Inflammatory macrophage (primary cell): ENCODE measurements around the gene KCNG4.
"Not testable (repeated sequence)": the region's sequence is repeated elsewhere in the genome, so short reads cannot be mapped to it uniquely, and the experiment has no call there.

Experiments
- DNase-seq, 2 donors: peaks; one replicate each; pipeline ENCODE4 v3.0.0-alpha.2; 2020 to 2022

The KCNG4 gene

DNA sequence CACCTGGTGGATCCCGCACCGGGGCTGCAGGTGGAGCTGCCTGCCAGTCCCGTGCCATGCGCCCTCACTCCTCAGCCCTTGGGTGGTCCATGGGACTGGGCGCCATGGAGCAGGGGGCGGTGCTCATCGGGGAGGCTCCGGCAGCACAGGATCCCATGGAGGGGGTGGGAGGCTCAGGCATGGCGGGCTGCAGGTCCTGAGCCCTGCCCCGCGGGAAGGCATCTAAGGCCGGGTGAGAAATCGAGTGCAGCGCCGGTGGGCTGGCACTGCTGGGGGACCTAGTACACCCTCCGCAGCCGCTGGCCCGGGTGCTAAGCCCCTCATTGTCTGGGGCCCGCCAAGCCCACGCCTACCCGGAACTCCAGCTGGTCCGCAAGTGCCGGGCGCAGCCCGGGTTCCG lies 35.3 kb downstream of the KCNG4 start:
- DNase-seq, result not testable (repeated sequence)

DNA sequence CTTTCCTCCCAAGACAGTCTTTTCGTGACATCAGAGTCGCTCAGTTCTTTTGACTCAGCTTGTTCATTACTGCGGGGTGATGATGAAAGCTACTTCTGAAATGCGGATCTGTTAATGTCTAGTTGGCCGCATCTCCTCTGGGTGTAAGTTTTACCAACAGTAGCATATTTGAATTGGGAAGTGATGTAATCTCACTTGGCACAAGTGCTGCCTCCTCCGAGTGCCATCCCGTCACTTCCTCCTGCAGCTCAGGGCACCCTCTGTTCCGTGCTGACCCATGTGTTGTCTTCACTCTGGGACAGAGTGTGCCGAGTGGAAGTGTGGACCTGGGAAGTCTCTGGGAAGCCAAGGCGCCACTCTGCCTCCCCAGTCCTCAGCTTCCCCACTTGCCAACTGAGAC lies 40.0 kb downstream of the KCNG4 start:
- DNase-seq, result peak; percentile 87 to 96

GRCh38 chr16:84199097-84199496 lies 40.7 kb downstream of the KCNG4 start:
- DNase-seq, result no peak

GRCh38 chr16:84198401-84198800 lies 41.4 kb downstream of the KCNG4 start:
- DNase-seq, result no peak

DNA sequence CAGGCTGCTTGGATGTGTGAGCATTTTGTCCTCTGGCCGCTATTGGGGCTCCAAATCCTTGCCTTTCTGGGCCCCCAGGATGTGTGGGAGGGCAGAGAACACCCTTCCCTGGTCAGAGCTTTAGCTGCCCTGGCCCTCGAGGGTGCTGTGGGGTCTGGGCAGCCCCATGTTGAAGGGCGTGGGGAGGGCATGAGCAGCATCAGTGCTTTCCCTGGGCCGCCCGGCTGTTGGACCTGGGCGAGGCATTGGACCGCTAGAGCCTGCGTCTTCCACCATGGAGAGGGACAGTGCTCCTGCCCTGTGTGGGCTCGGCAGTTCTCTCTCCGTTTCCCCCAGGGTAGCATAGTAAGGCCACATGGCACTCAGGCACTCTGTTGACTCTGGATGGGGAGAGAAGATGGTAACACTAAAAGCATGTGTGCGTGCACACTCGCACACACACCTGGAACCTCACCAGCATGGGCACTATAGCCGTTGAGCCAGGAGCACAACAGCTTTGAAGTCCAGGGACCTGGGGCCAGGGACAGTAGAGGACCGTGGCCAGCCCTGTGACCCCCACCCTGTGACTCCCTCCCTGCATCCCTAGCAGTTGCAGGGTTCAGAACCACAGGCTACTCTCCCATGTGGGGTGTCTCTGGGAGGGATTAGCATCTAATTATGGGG lies 42.2 kb downstream of the KCNG4 start:
- DNase-seq, result no peak

DNA sequence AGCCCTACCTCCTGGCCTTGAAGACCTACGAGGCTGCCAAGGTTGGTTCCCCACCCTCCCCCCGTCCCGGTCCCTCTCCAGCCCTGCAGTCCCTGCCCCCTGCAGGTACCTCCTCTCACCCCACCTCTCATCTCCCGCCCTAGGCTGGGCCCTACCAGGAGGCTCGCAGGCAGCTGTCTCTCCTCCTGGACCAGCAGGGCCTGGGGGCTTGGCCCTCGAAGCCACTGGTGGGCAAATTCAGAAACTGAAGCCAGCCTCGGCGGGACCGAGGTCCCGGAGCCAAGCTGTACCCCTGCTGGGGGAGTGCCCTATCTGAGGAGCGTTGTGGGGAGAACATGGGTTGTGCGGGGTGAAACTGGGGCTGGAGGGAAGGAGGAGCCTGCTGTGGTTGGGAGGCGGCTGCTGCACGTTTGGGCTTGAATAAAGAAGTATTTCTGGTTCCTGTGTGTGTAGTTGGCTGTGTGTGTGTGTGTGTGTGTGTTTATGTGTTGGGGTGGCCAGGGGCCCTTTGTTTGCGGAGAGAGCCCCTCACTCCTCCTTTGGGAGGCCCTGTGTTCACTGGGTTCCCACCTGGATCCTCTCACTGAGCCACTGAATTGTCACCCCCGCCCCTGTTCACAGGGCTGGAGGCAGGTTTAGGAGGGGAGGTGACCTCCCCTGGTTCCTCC lies 43.0 kb downstream of the KCNG4 start:
- no peak for DNase-seq

- no peak for DNase-seq
Observed at GRCh38 chr16:84196101-84196500, 43.7 kb downstream of the KCNG4 start.

GRCh38 chr16:84195201-84196093 lies 44.4 kb downstream of the KCNG4 start:
- DNase-seq, result no peak

DNA sequence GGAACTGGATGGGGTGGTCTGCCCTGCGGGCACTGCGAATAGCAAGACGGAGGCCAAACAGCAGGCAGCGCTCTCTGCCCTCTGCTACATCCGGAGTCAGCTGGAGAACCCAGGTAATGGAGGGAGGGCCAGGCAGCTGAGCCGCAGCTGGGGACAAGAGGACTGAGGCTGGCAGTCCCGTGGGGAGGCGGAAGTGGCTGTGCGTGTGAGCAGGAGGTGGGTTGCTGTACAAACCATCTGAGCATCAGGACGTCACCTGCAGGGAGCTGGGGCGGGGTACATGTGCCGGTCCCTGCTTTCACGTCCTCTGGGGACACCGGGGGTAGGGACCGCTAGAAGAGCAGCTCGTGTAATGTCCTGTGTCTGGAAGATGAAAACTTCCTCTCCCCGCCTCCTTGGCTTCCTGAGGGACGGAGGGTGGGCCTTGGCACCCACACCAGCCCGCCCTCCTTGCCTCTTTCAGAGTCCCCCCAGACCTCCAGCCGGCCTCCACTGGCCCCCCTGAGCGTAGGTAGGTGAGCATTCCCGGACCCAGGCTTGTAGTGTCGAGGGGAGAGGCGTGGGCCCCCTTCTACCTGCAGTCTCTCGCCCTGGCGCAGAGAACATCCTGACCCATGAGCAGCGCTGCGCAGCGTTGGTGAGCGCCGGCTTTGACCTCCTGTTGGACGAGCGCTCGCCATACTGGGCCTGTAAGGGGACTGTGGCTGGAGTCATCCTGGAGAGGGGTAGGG lies 45.2 kb downstream of the KCNG4 start:
- peak in 1 of 2 donors; percentile 23 for DNase-seq

GRCh38 chr16:84194018-84194417 lies 45.8 kb downstream of the KCNG4 start:
- no peak for DNase-seq

DNA sequence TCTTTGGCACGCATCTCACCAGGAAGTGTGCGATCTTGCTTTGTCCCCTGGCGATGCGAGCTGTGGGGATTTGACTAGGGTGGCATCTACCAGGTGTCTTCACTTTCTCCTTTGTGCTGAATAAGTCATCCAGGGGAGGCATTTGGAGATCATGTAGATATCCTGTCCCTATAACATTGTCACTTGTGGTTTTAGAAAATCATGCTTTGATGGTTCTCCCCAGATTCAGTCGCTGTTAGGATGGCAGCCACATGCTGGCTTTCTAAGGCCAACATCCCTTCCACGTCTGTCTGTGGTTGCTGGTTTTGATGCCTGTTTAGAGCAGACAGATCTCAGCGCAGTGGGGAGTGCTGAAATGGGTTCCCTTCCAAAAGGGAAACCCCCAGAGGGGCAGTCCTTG lies 46.3 kb downstream of the KCNG4 start:
- no peak for DNase-seq

- no peak for DNase-seq
Observed at GRCh38 chr16:84191466-84191865, 48.3 kb downstream of the KCNG4 start.

DNA sequence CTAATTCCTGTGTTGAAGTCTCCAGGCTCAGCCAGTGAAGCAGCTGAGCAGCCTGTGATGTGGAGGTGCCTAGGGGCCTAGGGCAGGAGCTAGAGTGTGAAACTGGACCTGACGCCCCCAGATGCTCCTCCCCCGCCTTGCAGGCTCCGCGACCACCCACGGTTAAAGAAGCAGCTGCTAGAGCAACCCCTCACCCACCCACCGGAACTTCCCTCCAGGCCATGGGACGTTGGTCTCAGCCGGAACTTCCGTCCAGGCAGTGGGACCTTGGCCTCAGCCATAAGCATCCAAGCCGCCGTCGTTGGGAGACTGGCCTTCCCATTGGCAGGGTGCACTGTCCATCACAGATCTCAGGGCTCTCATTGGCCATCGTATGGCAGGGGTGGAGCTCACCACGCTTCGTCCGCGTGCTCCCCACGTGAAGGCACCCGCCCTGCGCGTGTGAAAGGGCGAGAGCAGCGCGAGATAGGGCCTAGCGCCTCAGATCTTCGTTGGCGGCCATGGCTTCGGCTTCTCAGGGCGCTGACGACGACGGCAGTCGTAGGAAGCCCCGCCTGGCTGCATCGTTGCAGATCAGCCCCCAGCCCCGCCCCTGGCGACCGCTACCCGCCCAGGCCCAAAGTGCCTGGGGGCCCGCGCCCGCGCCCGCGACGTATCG lies 49.0 kb downstream of the KCNG4 start, which contains the start of gene ADAD2:
ADAD2 (plus strand) TSS at position 427 of the 658 bp plus-strand sequence; CDS start at position 501, 74 bp downstream.
- no peak for DNase-seq

DNA sequence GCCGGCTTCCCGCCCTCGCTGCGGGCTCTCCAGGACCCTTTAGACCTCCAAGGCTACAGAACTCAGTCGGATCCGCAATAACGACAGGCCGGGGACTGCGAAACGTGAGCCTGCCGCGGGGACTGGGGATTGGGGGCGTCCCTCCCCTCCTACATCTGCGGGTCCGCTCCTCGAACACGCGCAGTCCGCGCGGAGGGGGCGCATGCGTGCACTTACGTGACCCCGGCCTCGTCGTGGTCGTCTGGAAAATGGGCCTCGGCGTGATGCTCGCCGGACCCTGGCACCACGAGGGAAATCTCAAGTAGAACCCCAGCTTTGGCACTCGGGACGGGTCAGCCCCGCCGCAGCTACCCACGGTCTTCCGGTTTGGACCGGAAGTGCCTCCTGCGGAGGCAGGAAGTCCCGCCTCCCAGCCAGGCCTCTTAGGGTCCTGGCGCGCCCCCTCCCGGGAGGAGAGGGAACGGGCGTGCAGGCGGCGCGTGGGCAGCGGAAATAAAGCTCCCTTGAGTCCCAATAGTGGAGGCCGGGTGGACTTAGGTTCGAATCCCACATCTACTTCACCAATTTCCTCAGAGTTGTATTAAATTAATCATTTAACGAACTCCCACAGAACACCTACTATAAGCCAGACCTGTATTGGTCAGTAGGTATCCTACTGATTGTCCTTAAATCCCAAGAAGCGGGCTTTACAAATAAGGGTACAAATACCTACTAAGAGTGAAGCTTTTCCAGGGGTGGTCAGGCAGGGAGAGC lies 53.0 kb downstream of the KCNG4 start, which contains the start of gene TAF1C:
TAF1C (minus strand) TSS at position 373 of the 753 bp plus-strand sequence. CDS start 2,069 bp downstream, outside the sequence.
- DNase-seq, result peak; percentile 98

DNA sequence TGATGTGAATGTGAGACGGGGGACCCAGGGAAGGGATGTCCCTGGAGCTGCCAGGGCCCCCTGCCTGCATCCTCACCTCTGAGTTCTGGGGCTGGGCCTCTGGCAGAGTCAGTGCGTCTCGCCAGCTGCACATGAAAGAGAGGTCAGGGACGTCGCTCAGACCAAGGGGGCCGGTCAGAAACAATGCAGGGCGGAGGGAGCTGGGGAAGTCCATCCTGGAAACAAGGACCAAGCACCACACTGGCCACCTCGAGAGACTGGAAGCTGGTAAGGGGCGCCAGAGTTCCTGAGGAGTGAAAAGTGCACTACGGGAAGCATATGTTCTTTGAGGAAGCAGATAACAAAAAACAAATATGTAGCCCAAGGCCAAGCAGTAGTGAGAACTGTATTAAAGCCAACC lies 55.0 kb downstream of the KCNG4 start:
- DNase-seq, result no peak

DNA sequence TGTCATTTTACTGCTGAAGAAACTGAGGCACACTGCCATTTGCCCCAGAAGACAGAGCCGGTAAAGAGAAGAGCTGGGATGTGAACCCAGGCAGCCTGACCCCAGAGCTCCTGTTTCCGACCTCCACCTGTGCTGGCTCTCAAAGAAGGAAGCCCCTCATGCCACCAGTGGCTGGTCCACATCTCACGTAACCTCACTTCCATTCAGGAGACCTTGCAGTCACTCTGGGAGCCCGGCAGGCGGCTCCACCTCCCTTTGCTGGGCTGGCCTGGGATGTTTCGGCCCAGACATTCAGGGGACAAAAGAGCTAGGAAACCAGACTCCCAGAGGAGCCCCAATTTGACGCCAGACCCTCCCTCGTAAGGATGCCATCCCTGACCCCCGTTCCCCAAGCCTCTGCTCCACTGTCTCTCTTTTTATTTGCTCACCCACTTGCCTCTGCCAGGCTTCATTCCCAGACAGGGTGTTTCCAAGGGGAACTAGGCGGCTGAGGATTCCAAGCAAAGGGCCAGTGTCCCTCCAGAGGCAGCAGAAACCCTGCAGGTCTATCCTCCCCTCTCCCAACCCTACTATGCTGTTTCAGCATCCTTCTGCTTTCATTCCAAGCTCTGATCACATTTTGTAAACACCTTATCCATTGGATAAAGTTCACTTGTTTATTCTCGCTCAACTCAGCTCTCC lies 55.8 kb downstream of the KCNG4 start:
- no peak for DNase-seq

DNA sequence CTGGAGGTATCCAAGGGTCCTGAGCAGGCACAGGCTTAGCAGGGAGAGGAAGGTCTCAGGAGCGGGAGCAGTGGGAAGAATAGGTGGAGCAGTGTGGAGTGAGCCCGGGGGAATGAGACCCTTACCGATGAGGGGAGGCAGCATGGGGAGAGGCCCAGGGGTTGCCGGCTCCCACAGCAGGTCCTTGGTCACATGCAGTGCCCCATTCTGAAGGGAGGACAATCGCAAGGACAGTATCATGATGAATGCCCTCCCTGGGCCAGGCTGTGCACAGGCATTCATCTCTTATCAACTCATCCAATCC lies 56.3 kb downstream of the KCNG4 start:
- DNase-seq, result no peak

DNA sequence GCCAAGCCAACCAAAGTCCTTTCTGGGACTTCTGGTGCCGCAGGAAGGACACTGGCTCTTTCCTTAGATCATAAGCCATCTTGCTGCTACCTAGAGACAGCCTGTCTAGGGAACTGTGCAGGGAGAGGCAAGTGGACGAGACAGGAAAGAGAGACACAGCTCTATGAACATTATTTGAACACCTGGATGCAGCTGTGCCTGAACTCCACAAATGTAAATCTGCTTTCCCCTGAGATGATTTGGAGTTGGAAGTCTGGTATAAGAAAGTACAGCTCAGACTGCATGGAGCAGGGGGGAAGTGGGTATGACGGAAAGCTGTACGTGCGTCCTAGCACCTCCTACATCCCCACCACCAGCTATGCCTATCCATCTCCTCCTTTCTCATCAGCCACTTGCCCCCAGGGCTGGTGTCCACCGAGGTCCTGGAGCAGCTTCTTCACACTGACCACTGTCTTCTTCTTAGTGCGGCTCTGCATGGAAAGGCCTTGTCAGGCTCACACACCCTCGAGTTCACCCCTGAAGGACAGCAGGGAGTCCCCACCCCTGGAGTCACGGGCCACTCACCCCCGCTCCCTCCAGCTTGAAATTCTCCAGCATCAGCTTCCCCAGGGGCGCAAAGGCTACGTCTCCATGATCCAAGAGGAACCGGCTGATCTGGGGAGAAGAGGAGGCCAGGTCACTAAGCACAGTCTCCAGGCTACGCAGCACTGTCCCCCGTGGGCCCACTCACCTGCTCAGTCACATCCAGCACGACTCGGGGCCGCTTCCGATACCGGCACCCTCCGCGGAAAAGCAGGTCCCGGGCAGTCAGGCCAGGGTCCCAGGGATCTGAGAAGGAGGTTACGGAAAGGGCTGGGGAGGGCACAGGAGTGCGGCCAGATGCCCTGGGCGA lies 56.9 kb downstream of the KCNG4 start:
- DNase-seq, result no peak

GRCh38 chr16:84182104-84182503 lies 57.7 kb downstream of the KCNG4 start:
- no peak for DNase-seq
